Activated CD8-positive, alpha-beta memory T cell treated with anti-CD3 and anti-CD28 coated beads for 36 hours (primary cell): ENCODE measurements around the gene HRH3. TPM values are rescaled to one million over a fixed set of nuclear protein-coding genes. Genes with fewer than 3 reads are reported as not detected.

Experiments used
- CTCF ChIA-PET: fragments of 350-600 bp; sonication (Branson Sonifier 250); formaldehyde crosslinking; loops from one replicate; lab custom pipeline; 2021; ENCODE audit warnings: antibody characterized with exemption; lab: Charles Lee
- POLR2A ChIA-PET: fragments of 350-600 bp; sonication (Branson Sonifier 250); formaldehyde crosslinking; loops from one replicate; lab custom pipeline; 2021; ENCODE audit warnings: antibody characterized with exemption; lab: Charles Lee
- total RNA-seq, 2 experiments: library from RNA; stranded (reverse); gene quantifications; one replicate each; pipeline ENCODE4 v1.2.3, GENCODE V29; 2021

Gene HRH3
- not detected for total RNA-seq

- ChIA-PET CTCF (no interaction called here), POLR2A (interaction anchor here (0.5 kb wide), 1 partner anchor 23 kb away, joined by 3 read pairs; no protein-coding TSS in a partner anchor)
Measured at GRCh38 chr20:62219992-62220665, at the start of gene HRH3. TSS of gene HRH3 (minus strand) at chr20:62220278. CDS start at chr20:62219970, 308 bp downstream.

- POLR2A ChIA-PET: no interaction called here
- CTCF ChIA-PET: no interaction called here
Measured at GRCh38 chr20:62269871-62270270, 49.8 kb upstream of the HRH3 start.

GRCh38 chr20:62269378-62269777 is 49.3 kb upstream of the HRH3 start:
- POLR2A ChIA-PET: no interaction called here
- CTCF ChIA-PET: no interaction called here

DNA sequence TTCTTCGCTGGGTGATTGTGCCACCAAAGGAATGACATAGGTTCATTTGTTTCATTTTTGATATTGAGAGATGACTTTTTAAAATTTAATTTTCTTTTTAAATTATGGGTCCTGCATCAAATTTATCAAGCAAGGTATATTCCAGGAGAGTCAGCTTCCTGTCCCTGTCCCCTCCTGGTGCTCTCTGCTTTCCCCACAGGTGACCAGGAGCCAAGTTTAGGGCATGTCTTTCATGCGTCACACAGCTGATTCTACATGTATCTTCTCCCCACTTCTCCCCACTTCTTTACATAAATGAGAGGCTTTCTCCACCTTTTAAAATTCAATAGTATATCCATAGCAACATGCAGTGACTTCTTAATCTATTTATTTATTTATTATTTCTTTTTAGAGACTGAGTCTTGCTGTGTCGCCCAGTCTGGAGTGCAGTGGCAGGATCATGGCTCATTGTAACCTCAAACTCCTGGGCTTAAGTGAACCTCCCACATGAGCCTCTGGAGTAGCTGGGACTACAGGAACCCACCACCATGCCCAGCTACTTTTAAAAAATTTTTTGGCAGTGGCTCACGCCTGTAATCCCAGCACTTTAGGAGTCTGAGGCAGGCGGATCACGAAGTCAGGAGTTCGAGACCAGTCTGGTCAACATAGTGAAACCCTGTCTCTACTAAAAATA is 48.3 kb upstream of the HRH3 start:
- POLR2A ChIA-PET: no interaction called here

DNA sequence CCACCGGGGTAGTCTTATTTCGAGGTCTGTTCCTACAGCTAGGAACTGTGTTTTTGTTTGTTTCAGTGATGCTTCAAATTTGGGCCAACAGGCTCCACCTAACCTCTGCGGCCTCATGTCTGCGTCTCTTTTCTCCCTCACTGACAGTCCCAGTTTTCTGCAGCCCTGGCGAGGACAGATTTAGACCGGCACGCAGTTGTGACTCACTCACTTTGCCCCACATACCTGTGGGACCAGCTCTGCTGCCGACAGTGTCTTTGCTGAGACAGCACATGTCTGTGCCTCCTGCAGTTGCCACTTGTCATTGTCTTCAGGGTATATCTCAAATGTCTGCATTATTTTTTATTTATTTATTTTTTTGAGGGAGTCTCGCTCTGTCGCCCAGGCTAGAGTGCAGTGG is 47.5 kb upstream of the HRH3 start:
- ChIA-PET POLR2A (no interaction called here), CTCF (no interaction called here)

More for the DNA sequence above, 48.3 kb upstream of the HRH3 start:
- CTCF ChIA-PET: no interaction called here

- ChIA-PET CTCF (no interaction called here), POLR2A (no interaction called here)
Measured at GRCh38 chr20:62266851-62267250, 46.8 kb upstream of the HRH3 start.

DNA sequence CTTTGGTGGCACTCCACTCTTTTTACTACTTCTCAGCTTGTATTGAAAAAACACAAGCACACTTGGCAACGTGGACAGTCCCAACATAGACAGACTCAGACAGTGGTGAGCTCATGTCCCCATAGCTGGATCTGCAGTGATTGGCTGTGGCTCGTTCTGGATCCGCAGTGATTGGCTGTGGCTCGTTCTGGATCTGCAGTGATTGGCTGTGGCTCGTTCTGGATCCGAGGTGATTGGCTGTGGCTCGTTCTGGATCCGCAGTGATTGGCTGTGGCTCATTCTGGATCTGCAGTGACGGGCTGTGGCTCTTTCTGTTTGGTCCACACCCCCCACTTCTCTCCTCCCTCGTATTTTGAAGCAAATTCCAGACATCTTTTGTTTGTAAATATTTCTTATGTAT is 46.3 kb upstream of the HRH3 start:
- CTCF ChIA-PET: no interaction called here
- POLR2A ChIA-PET: no interaction called here

- CTCF ChIA-PET: no interaction called here
- POLR2A ChIA-PET: no interaction called here
Measured at GRCh38 chr20:62265365-62265764, 45.3 kb upstream of the HRH3 start.

- ChIA-PET POLR2A (no interaction called here), CTCF (no interaction called here)
Measured at GRCh38 chr20:62263396-62263795, 43.3 kb upstream of the HRH3 start.

DNA sequence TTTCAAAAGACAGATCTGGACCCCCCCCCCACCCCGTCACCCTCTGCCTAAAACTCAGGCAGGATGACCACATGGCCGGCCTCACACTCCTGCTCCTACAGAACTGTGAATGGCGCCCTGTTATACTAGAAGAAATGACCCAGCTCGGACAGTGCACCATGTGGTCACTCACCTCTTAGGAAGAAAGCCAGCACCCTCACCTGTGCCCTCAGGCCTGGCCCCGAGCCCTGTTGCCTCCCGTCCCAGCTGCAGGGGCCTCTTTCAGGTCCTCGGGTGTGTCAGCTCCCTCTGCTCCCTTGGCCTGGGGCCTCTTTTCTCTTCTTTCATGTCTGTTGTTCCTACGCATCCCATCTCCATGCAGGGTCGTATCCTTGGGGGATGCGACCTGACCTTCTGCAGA is 42.0 kb upstream of the HRH3 start:
- ChIA-PET CTCF (no interaction called here), POLR2A (no interaction called here)

DNA sequence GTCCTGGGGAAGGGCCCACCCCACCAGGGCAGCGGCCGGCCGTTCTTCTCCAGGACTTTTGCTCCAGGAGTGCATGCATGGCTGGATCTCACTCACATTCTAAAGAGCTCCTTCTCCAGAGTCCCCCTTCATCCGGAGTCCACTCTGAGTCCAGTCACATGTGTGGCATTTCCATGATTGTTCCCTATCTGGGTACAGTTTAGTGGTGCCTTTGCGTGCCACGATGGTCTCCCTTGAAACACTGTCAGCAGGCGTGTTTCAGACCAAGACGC is 39.2 kb upstream of the HRH3 start:
- ChIA-PET CTCF (no interaction called here), POLR2A (no interaction called here)

DNA sequence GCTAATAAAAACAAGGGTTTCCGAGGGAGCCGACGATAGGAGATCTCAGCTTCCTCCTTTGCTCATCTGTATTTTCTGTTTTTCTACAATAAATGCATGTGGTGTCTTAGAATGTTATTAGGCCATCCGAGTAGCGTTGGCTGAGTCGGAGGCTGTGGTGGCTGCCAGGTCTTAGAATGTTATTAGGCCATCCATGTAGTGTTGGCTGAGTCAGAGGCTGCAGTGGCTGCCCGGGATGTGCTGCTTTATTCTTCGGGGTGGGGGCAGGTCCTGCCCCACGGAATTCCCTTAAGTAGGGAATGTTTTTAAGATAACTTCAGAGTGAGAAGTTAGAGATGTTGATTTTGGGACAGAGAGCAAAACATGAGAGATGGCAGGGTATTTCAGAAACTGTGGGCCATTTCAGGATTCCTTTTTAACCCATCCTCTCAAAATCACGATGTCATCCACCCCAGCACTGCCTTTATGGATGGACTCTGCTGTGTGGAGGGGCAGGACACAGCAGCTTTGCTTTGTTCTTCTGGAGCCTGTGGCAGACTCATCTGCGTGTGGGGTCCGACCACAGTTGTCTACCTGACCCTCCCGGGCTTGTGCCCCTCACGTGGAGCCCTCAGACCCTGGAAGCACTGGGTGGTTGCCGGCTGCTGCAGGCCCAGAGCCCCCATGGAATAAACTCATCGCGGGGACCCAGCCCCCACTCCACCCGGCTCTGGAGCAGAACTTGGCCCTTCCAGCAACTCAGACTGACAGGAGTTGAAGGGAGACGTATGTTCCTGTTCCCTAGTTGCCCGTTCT is 38.6 kb upstream of the HRH3 start:
- CTCF ChIA-PET: no interaction called here
- POLR2A ChIA-PET: no interaction called here

- CTCF ChIA-PET: no interaction called here
- POLR2A ChIA-PET: no interaction called here
Measured at GRCh38 chr20:62255976-62256375, 35.9 kb upstream of the HRH3 start.

- POLR2A ChIA-PET: no interaction called here
- CTCF ChIA-PET: no interaction called here
Measured at GRCh38 chr20:62254021-62254724, 34.1 kb upstream of the HRH3 start.

GRCh38 chr20:62253398-62253797 is 33.3 kb upstream of the HRH3 start:
- POLR2A ChIA-PET: no interaction called here
- CTCF ChIA-PET: no interaction called here

- ChIA-PET CTCF (interaction anchor here (0.7 kb wide), 1 partner anchor 71 kb away, joined by 4 read pairs; no protein-coding TSS in a partner anchor), POLR2A (no interaction called here)
Measured at GRCh38 chr20:62252342-62252966, 32.4 kb upstream of the HRH3 start.

- CTCF ChIA-PET: no interaction called here
- POLR2A ChIA-PET: no interaction called here
Measured at GRCh38 chr20:62248890-62249560, 28.9 kb upstream of the HRH3 start.

- POLR2A ChIA-PET: interaction anchor here (0.6 kb wide), 1 partner anchor 59 kb away, joined by 4 read pairs; no protein-coding TSS in a partner anchor
- CTCF ChIA-PET: no interaction called here
Measured at GRCh38 chr20:62246872-62247652, 27.0 kb upstream of the HRH3 start.
